Activated CD4-positive, alpha-beta T cell treated with anti-CD3 and anti-CD28 coated beads for 4 hours (primary cell): ENCODE measurements around the gene SPDYA.
"Not testable (repeated sequence)": the region's sequence is repeated elsewhere in the genome, so short reads cannot be mapped to it uniquely, and the experiment has no call there.

Source experiments
- DNase-seq, 2 donors: peaks; one replicate each; pipeline ENCODE4 v3.0.0-alpha.2; 2020

Gene SPDYA

DNA sequence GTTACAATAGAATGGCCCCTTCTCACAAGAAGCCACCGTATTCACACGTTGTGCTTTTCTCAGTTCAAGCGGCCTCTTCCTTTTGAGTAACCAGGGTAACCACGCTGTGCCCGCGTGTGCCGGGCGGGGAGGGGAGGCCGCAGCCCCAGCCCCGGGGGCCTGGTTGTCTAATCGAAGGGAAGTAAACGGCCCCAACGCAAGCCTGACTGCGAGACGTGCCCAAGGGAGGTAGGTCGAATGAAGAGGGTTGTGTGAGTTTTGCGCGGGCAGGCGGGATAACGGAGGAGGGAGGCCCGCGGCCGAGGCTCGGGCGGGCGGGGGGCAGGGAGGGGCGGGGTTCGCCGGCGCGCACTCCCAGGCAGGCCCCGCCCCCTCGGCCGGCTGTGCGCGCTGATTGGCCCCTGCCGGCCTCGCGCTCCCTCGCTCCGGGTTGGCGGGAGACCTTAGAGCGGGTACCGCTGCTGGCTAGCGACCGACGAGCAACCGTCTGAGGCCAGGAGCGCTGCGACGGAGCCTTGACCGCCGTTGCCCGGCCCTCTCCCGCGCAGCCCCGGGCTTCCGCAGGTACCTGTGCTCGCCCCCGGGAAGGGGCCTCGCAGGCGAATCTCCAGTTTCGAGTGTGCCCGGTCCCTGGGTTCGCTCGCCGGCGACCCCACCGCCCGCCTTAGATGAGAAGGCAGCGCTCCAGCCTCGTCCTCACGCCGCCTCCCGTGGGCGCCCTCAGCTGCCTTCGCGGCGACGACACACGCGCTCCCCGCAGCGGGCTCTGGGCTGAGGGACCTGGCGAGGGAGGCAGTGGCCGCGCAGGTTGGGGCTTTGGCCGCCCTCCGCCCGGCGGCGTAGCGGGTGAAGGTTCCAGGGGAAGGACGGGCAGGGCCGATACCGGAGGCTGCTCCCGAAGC lies at the start of gene SPDYA:
SPDYA (plus strand) TSS at position 451 of the 902 bp plus-strand sequence. CDS start 5,181 bp downstream, outside the sequence.
- DNase-seq, result peak; percentile 80 to 83

GRCh38 chr2:28761420-28761819 lies 49.2 kb upstream of the SPDYA start:
- DNase-seq, result no peak

DNA sequence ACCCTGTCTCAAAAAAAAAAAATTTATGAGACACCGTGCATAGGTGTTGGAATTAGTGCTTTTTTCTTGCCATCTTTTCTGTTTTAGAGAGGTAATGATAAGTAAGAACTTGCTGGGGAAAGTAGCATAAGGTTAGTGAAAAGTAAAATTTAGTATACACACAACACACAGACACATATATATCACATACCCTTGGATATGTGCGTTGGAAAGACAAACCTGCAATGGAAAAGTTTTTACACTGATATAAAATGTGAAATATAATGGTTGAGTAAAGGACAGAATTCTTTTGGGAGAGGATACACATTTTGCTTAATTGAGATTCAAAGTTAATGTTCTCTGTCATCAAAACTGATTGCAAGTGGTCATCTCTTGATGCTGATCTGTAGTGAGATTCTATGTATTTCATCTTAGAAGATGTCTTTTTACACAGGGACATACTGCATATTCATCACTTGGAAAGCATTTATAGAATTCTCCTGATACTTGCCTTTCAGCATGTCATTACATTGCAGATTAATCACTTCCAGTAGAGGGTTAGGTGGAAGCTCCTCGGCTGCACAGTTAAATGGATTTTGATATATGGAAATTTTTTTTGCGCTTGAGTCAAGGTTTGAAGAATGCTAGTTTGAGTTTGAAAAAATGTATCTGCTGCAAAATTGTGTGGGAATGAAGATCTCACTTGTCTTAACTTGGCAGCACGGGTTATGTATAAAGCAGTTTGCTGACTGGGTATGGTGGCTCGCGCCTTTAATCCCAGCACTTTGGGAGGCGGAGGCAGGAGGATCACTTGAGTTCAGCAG lies 45.5 kb upstream of the SPDYA start:
- DNase-seq, result no peak

- no peak for DNase-seq
Measured at GRCh38 chr2:28766070-28766469, 44.6 kb upstream of the SPDYA start.

- DNase-seq, result no peak
Measured at GRCh38 chr2:28767337-28767736, 43.3 kb upstream of the SPDYA start.

DNA sequence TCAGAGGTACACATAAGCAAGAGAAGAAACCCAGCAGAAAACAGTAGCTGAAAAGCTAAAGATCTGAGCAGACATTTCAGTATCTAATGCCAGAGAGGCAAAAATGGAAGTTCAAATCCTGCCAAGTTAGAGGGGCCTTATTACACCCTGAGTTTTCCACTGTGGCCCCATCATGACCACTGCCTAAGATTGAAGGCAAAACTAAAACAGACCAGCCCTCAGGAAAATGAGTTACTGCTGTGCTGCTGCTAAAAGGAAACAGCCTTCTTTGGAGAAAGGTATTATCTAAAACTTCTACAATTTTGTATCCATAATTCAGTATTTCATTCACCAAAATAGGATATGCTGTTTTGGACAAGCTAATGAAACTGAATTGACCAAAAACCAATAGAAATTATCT lies 42.2 kb upstream of the SPDYA start:
- DNase-seq, result no peak

- no peak for DNase-seq
Measured at GRCh38 chr2:28768952-28769351, 41.7 kb upstream of the SPDYA start.

GRCh38 chr2:28772351-28772750 lies 38.3 kb upstream of the SPDYA start:
- no peak for DNase-seq

- no peak for DNase-seq
Measured at GRCh38 chr2:28776471-28776870, 34.2 kb upstream of the SPDYA start.

GRCh38 chr2:28778392-28778791 lies 32.2 kb upstream of the SPDYA start:
- no peak for DNase-seq

- no peak for DNase-seq
Measured at GRCh38 chr2:28779001-28779400, 31.6 kb upstream of the SPDYA start.

DNA sequence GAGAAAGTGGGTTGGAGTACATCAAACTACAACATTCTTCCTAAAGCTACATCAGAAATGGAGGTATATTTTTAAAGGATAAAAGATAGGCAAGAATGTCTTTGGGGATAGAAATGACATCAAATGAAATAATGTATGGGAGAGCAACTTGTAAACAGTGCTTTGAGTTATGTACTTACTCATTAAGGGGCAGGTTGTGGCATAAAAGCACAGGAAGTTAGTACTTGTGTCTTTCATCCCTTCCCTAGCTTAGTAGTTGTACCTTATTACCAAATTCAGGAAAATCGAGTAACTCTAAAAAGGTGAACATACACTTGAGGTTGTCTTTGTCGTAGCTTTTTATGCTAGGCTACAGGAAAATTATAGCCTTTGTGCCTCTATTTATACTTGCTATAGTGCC lies 30.1 kb upstream of the SPDYA start:
- DNase-seq, result no peak

GRCh38 chr2:28782423-28782822 lies 28.2 kb upstream of the SPDYA start:
- DNase-seq, result no peak

DNA sequence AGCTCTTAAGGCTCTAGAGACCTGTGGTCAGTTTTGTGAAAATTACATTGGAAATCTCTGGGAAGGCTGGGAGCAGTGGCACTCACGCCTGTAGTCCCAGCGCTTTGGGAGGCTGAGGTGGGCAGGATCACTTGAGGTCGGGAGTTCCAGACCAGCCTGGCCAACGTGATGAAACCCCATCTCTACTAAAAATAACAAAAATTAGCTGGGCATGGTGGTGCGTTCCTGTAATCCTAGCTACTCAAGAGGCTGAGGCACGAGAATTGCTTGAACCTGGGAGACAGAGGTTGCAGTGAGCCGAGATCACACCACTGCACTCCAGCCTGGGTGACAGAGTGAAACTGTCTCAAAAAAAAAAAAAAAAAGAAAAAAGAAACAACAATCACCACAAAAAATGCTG lies 26.1 kb upstream of the SPDYA start:
- not testable (repeated sequence) for DNase-seq

DNA sequence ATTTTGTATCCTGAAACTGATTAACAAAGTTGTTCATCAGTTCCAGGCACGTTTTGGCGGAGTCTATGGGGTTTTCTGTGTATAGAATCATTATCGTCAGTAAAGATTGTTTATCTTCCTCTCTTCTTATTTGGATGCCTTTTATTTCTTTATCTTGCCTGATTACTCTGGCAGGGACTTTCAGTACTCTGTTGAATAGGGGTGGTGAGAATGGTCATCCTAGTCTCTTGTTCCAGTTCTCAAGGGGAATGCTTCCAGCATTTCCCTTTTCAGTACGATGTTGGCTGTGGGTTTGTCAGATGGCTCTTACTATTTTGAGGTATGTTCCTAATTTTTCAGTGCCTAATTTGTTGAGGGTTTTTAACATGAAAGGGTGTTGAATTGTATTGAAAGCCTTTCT lies 14.0 kb upstream of the SPDYA start:
- DNase-seq, result no peak

DNA sequence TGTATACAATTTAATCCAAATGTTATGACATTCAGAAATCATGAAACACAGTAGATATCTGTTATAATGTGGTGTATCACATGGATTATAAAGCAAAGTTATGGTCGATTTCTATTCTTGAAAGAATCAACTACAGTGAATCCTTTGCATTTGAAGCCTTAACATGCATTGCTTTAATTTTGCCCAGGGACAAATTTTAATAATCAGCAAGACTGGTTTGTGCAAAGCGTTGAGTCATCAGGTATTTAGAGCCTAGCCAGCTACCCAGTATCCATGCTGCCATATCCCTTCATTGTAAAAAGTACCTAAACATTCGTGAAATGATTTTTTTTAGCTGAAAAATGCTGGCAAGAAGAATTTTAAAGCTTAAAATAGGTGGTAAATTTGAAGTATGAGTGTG lies 8.9 kb upstream of the SPDYA start:
- DNase-seq, result no peak

DNA sequence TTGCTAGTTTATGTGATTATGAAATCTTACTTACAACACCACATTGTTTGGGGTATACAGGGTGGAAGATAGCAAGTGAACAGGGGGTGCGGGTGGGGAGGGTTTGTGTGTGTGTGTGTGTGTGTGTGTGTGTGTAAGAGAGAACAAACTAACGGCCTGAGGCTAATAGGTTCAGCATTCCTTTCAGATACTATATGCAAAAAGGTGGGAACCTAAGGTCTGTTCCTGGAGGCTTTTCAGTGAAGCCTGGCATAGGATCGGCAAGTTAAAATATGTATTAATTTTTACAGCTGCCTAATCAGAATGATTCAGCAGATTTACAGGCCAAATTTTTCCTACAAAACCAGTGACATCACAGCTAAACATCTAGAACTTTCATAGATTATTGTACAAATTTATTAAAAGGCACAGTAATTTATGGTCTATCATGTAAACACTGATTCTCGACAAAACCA lies 7.6 kb upstream of the SPDYA start:
- DNase-seq, result no peak

- DNase-seq, result peak in 1 of 2 donors; percentile 1
Measured at GRCh38 chr2:28809927-28810326, 707 bp upstream of the SPDYA start.

- no peak for DNase-seq
Measured at GRCh38 chr2:28818053-28818452, 7.4 kb downstream of the SPDYA start.

DNA sequence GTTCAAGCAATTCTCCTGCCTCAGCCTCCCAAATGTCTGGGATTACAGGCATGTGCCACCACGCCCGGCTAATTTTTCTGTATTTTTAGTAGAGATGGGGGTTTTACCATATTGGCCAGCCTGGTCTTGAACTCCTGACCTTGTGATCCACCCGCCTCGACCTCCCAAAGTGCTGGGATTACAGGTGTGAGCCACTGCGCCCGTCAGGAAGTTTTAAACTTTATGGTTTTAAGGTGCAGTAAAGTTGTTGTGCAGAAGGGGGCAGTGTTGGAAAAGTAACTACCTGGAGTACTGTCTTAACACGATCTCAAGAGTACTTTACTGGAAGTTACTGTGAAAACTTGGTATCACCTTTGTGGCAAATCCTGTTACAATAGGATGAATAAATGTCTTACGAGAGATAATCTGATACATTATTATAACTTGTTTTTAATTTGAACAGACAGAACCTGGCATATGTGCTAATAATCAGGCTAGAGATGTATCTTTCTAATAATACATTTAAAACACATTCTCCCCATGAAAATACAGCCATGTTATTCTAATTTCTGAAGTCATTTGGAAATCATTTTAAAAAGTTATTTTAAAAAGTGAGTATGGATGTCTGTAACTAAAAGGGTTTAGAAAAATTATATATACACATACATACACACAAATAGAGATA lies 10.8 kb downstream of the SPDYA start:
- peak; percentile 41 to 73 for DNase-seq

- no peak for DNase-seq
Measured at GRCh38 chr2:28822036-28822435, 11.4 kb downstream of the SPDYA start.

DNA sequence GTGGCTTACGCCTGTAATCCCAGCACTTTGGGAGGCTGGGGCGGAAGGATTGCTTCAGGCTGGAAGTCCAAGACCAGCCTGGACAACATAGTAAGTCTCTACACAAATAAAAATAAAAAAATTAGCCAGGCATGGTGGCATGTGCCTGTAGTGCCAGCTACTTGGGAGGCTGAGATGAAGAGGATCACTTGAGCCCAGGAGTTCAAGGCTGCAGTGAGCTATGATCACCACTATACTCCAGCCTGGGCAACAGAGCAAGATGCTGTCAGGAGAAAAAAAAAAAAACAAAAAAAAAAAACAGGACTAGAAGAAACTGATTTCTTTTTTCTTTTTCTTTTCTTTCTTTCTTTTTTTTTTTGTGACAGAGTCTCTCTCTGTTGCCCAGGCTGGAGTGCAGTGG lies 13.6 kb downstream of the SPDYA start:
- no peak for DNase-seq

DNA sequence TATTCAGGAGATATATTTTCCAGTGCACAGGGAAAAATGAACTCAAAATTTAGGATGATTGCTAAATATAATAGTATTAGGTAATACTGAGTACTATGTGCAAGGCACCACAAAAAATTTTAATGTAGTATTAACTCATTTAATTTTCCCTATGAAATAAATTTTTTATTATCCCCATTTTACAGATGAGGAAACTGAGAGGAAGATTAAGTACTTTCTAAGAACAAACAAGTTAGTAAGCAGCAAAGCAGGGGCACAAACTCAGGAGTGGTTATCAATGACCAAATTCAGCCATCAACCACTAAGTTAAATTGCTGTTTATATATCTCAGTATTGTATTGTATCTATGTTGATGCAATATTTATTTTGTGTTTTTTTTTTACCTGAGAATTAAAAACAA lies 14.2 kb downstream of the SPDYA start:
- DNase-seq, result no peak
